Head of caudate nucleus (tissue), 42 donors: ENCODE results near the gene DNAJC18.

Experiments
- DNase-seq, 42 donors: peaks; one replicate each; pipeline versions ENCODE4 v3.0.0 to v3.0.0-alpha.2; 2020 to 2021; ENCODE audit warnings: mixed read lengths in 7 of 42
- intact Hi-C: fragments of 100-400 bp; cut with DNase I; formaldehyde crosslinking; loops from one replicate; pipeline ENCODE4 v1.15.0; 2022

The DNAJC18 gene

DNA sequence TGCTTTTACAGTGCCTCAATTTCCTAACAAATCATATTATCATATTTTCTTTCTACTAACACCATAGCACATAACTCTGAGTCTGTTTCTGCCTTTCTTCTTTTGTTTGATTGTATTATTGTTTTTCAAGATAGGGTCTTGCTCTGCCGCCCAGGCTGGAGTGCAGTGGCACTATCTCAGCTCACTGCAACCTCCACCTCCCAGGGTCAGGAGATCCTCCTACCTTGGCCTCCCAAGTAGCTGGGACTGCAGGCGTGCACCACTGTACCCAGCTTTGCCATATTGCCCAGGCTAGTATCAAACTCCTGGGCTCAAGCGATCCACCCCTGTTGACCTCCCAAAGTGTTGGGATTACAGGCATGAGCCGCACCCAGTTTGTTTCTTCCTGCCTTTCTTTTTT, 78.9 kb downstream of the DNAJC18 start:
- peak in 3 of 42 donors; percentile 2 to 6 (median 4) for DNase-seq
- intact Hi-C loops, result no loop called here
